ENCODE data around the gene CPEB4.

GRCh38 chr5:173913686-173914321, 25.7 kb downstream of the CPEB4 start:
- TF ChIP-seq CTCF (IDR thresholded peaks at IDR 0.05) (no peak), POLR2A (IDR thresholded peaks at IDR 0.05) (no peak), POLR2AphosphoS5 (IDR thresholded peaks at IDR 0.05) (no peak)
